HCT116 (cell line): ENCODE measurements around the gene GNG7. TPM values are rescaled to one million over a fixed set of nuclear protein-coding genes. Genes with fewer than 3 reads are reported as not detected.
A peak's percentile ranks its signal among the peaks of the same experiment; 100 is the strongest.
"Not testable (repeated sequence)": the region's sequence is repeated elsewhere in the genome, so short reads cannot be mapped to it uniquely, and the experiment has no call there.

Source experiments
- ATAC-seq: fragments of 200-7000 bp; cut with Tn5 transposase; 2 replicates; pipeline ENCODE4 v1.9.1; 2020; ENCODE audit warnings: mild to moderate bottlenecking, moderate library complexity
- BruUV-seq: library from RNA; stranded (reverse); fragments of 400-500 nt; replicated peaks from 2 replicates; lab custom pipeline; 2021; lab: Mats Ljungman, UMichigan
- CTCF ChIA-PET: fragments of 300-600 bp; sonication (Branson Sonifier 250); formaldehyde crosslinking; loops from one replicate; lab custom pipeline; 2021; ENCODE audit warnings: antibody characterized with exemption; lab: Charles Lee
- POLR2A ChIA-PET: fragments of 300-600, 350-600 bp; sonication (Branson Sonifier 250); formaldehyde crosslinking; loops from one replicate; lab custom pipeline; 2021; ENCODE audit warnings: antibody characterized with exemption; lab: Charles Lee
- RAD21 ChIA-PET, 2 experiments: fragments of 300-600 bp; sonication (Branson Sonifier 250); formaldehyde crosslinking; loops; one replicate each; lab custom pipeline; 2023; ENCODE audit warnings: low total read pairs in 2 of 2; ENCODE audit not compliant: uncharacterized antibody in 2 of 2, unreplicated experiment in 2 of 2, low non-redundant PET in 1 of 2; lab: Charles Lee
- DNase-seq: peaks from one replicate; pipeline ENCODE4 v3.0.0-alpha.2; 2010; ENCODE audit warnings: low read depth, low spot score
- H2AFZ ChIP-seq: fragments of 200-600 bp; shearing (Covaris generic), sonication (generic); 2 replicates; pipeline ENCODE4 v1.6.1; 2017; ENCODE audit warnings: low read depth, mixed run types, mixed read lengths, antibody characterized with exemption, low read length; ENCODE audit not compliant: poor library complexity, severe bottlenecking
- H3K27ac ChIP-seq: 2 replicates; pipeline ENCODE4 v1.5.1; 2012; ENCODE audit warnings: low read depth, low read length
- H3K27me3 ChIP-seq: fragments of 200-600 bp; sonication (generic); 2 replicates; pipeline ENCODE4 v1.6.1; 2016; ENCODE audit warnings: mixed run types, low read length, mixed read lengths; ENCODE audit not compliant: insufficient read depth
- H3K36me3 ChIP-seq, 2 experiments: fragments of 200-500 bp in 1 of 2; fragments of 200-600 bp in 1 of 2; sonication (Bioruptor generic) in 1 of 2; sonication (generic) in 1 of 2; 2 replicates each; pipeline versions ENCODE4 v1.5.1 to v1.6.1; 2014 to 2016; ENCODE audit warnings: low read length in 2 of 2, inconsistent platforms in 1 of 2, mixed read lengths in 1 of 2, mixed run types in 1 of 2; ENCODE audit not compliant: insufficient read depth in 2 of 2, control insufficient read depth in 1 of 2
- H3K4me1 ChIP-seq, 2 experiments: fragments of 200-600 bp in 1 of 2; sonication (generic) in 1 of 2; 2 replicates each; pipeline versions ENCODE4 v1.5.1 to v1.6.1; 2012 to 2017; ENCODE audit warnings: low read length in 2 of 2, inconsistent platforms in 1 of 2, mild to moderate bottlenecking in 1 of 2, mixed read lengths in 1 of 2, mixed run types in 1 of 2, moderate library complexity in 1 of 2; ENCODE audit not compliant: insufficient read depth in 2 of 2, control insufficient read depth in 1 of 2
- H3K4me2 ChIP-seq: fragments of 200-600 bp; sonication (generic); 2 replicates; pipeline ENCODE4 v1.6.1; 2017; ENCODE audit warnings: mixed run types, low read length, mixed read lengths
- H3K4me3 ChIP-seq, 2 experiments: fragments of 200-600 bp in 1 of 2; sonication (generic) in 1 of 2; replicated peaks in 1 of 2; 2 replicates each; pipeline ENCODE4 v1.5.1; 2011 to 2016; ENCODE audit warnings: low read length in 2 of 2, control low read depth in 1 of 2, low read depth in 1 of 2, mild to moderate bottlenecking in 1 of 2, mixed read lengths in 1 of 2, mixed run types in 1 of 2
- H3K79me2 ChIP-seq: fragments of 200-600 bp; sonication (generic); 2 replicates; pipeline ENCODE4 v1.6.1; 2017; ENCODE audit warnings: mild to moderate bottlenecking, mixed run types, low read length, moderate library complexity, mixed read lengths; ENCODE audit not compliant: insufficient read depth
- H3K9ac ChIP-seq: fragments of 200-600 bp; sonication (generic); 2 replicates; pipeline ENCODE4 v1.6.1; 2016; ENCODE audit warnings: low read length, mixed read lengths
- H3K9me2 ChIP-seq: fragments of 200-600 bp; sonication (generic), shearing (Covaris generic); 2 replicates; pipeline ENCODE4 v1.6.1; 2017; ENCODE audit warnings: mixed run types, mild to moderate bottlenecking, moderate library complexity; ENCODE audit not compliant: insufficient read depth
- H3K9me3 ChIP-seq, 2 experiments: fragments of 200-500 bp in 1 of 2; fragments of 200-600 bp in 1 of 2; sonication (Bioruptor generic) in 1 of 2; sonication (generic) in 1 of 2; 2 replicates each; pipeline ENCODE4 v1.6.1; 2014 to 2017; ENCODE audit warnings: low read length in 2 of 2, mixed read lengths in 2 of 2, inconsistent platforms in 1 of 2, low read depth in 1 of 2, mild to moderate bottlenecking in 1 of 2, mixed run types in 1 of 2, moderate library complexity in 1 of 2; ENCODE audit not compliant: control insufficient read depth in 1 of 2, insufficient read depth in 1 of 2
- H4K20me1 ChIP-seq: fragments of 200-600 bp; sonication (generic), shearing (Covaris generic); 2 replicates; pipeline ENCODE4 v1.6.1; 2017; ENCODE audit warnings: mixed run types, mild to moderate bottlenecking, moderate library complexity; ENCODE audit not compliant: insufficient read depth
- CTCF ChIP-seq, 3 experiments: fragments of 200-600 bp in 1 of 3; sonication (generic) in 1 of 3; IDR thresholded peaks in 2 of 3; conservative IDR thresholded peaks in 1 of 3; 2 replicates each; pipeline ENCODE4 v1.5.1; 2012 to 2017; ENCODE audit warnings: low read depth in 2 of 3, low read length in 2 of 3, antibody characterized with exemption in 1 of 3, borderline replicate concordance in 1 of 3, control low read depth in 1 of 3, mild to moderate bottlenecking in 1 of 3, mixed read lengths in 1 of 3, mixed run types in 1 of 3, moderate library complexity in 1 of 3; ENCODE audit not compliant: insufficient read depth in 1 of 3
- EZH2phosphoT487 ChIP-seq: fragments of 200-600 bp; IDR thresholded peaks from 2 replicates; pipeline ENCODE4 v1.6.1; 2018; ENCODE audit warnings: antibody characterized with exemption, borderline replicate concordance
- FOSL1 ChIP-seq: IDR thresholded peaks from 2 replicates; pipeline ENCODE4 v1.6.1; 2012; ENCODE audit warnings: low read depth
- JUND ChIP-seq: IDR thresholded peaks from 2 replicates; pipeline ENCODE4 v1.6.1; 2012
- REST ChIP-seq: IDR thresholded peaks from 2 replicates; pipeline ENCODE4 v1.6.1; 2012; ENCODE audit warnings: low read depth
- YY1 ChIP-seq: IDR thresholded peaks from 2 replicates; pipeline ENCODE4 v1.6.1; 2011; ENCODE audit warnings: low read length, low read depth, moderate library complexity, mild to moderate bottlenecking; ENCODE audit not compliant: insufficient replicate concordance; ENCODE audit errors: extremely low read depth
- ZFX ChIP-seq: fragments of 450-650 bp; IDR thresholded peaks from 2 replicates; pipeline ENCODE4 v1.6.1; 2017
- intact Hi-C: fragments of 100-400 bp; cut with micrococcal nuclease; formaldehyde crosslinking; loops from 2 replicates; pipeline ENCODE4 v1.10.0; 2022
- total RNA-seq: library from RNA; stranded (reverse); gene quantifications from one replicate; pipeline ENCODE4 v1.2.1, GENCODE V29; 2021; ENCODE audit not compliant: unreplicated experiment
- TF ChIP-seq, protein P1 (sequence below): IDR thresholded peaks from 2 replicates; pipeline ENCODE4 v1.6.1; 2012

GNG7 gene
- total RNA-seq, 1 experiment from 2014 or later = 11.3 TPM

DNA sequence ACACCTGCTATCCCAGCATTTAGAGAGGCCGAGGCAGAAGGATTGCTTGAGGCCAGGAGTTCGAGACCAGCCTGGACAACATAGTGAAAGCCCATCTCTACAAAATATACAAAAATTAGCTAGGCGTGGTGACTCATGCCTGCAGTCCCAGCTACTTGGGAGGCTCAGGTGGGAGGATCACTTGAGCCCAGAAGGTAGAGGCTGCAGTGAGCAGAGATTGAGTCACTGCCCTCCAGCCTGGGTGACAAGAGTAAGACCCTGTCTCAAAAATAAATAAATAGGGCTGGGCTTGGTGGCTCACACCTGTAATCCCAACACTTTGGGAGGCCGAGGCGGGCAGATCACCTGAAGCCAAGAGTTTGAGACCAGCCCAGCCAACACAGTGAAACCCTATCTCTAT lies 238.8 kb downstream of the GNG7 start:
- DNase-seq, ATAC-seq, BruUV-seq, H3K79me2 ChIP-seq, H4K20me1 ChIP-seq, H3K36me3 ChIP-seq, H3K27me3 ChIP-seq, H3K4me3 ChIP-seq, H3K9me2 ChIP-seq, H3K9me3 ChIP-seq: not testable (repeated sequence)
- H2AFZ ChIP-seq = peak overlapping the region; percentile 29
- peak overlapping the region; percentile 98 for H3K4me2 ChIP-seq
- peak overlapping the region; percentile 88; the same call in 1 of the 2 replicates for H3K27ac ChIP-seq
- ChIA-PET POLR2A (interaction anchor here (1.1 to 6.8 kb wide), 6 partner anchors 8 to 80 kb away, joined by 3 to 44 read pairs (median 5); partner anchors contain the start of genes GADD45B and TIMM13), RAD21 (interaction anchor here in 1 of 2 experiments (1.2 kb wide), 1 partner anchor 147 kb away, joined by 5 read pairs; no protein-coding TSS in a partner anchor), CTCF (interaction anchor here (0.6 to 1.5 kb wide), 6 partner anchors 9 to 487 kb away, joined by 3 to 6 read pairs (median 4); partner anchors contain the start of gene GADD45B)
- H3K9ac ChIP-seq = peak overlapping the region; percentile 78; the same call in 1 of the 2 replicates
- H3K4me1 ChIP-seq = peaks cover 18 to 53% of the 10 kb centered on the region in 2 experiments
- intact Hi-C loops = loop anchor here (10.0 kb wide), 1 partner anchor 299 kb away; the partner anchor contains the start of gene DOT1L

DNA sequence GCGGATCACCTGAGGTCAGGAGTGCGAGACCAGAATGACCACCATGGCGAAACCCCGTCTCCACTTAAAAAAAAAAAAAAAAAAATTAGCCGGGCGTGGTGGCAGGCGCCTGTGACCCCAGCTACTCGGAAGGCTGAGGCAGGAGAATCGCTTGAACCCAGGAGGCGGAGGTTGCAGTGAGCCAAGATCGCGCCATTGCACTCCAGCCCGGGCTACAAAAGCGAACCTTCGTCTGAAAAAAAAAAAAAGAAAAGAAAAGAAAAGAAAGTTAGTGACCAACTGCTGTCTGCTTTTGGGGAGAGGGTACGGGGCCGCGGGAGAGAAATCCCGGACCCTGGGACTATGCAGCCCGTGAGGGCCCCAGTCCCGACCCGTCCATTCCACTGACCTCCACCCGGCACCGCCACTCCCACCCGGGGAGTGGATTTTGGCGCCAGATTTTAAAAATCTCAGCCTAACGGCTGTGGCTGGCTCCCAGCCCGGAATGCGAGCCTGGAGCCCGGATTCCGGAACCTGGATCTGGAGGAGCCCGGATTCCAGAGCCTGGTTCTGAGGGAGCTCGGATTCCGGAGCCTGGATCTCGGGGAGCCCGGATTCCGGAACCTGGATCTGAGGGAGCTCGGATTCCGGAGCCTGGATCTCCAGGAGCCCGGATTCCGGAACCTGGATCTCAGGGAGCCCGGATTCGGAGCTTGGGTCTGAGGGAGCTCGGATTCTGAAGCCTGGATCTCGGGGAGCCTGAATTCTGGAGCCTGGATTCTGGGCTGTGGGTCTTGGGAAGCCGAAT lies 239.7 kb downstream of the GNG7 start:
- ChIA-PET CTCF (interaction anchor here (0.7 to 1.5 kb wide), 5 partner anchors 9 to 488 kb away, joined by 3 to 6 read pairs (median 4); partner anchors contain the start of gene GADD45B), POLR2A (interaction anchor here (0.7 to 6.8 kb wide), 10 partner anchors 9 to 573 kb away, joined by 3 to 44 read pairs (median 4); partner anchors contain the start of genes GADD45B and TIMM13), RAD21 (interaction anchor here (0.6 to 1.2 kb wide), 2 partner anchors 60 to 148 kb away, joined by 3 to 5 read pairs; no protein-coding TSS in a partner anchor)
- intact Hi-C loops = loop anchor here (10.0 kb wide), 1 partner anchor 298 kb away; the partner anchor contains the start of gene DOT1L
- Histone ChIP-seq H3K9me3 (no peaks in the 10 kb centered on the region), H3K27ac (peak overlapping the region; percentile 88), H3K79me2 (no peaks in the 10 kb centered on the region), H3K9me2 (no peaks in the 10 kb centered on the region), H3K4me1 (peaks cover 11 to 46% of the 10 kb centered on the region in 2 experiments; a peak in 3 of 4 replicates), H3K4me3 (peak overlapping the region; percentile 69 to 74), H3K9ac (peak overlapping the region; percentile 78), H3K4me2 (peak overlapping the region; percentile 98), H3K36me3 (no peaks in the 10 kb centered on the region), H2AFZ (peak overlapping the region; percentile 29), H4K20me1 (no peaks in the 10 kb centered on the region), H3K27me3 (no peaks in the 10 kb centered on the region)
- peak; percentile 58 for ATAC-seq
- DNase-seq = peak; percentile 97
- TSS peak; percentile 95 for BruUV-seq
- TF ChIP-seq REST (no peak), CTCF (IDR thresholded peaks at IDR 0.05 in 2 of 3, conservative IDR thresholded peaks at IDR 0.05 in 1 of 3; ENCODE audit: borderline replicate concordance in 1 of 3, insufficient read depth in 1 of 3, low read depth in 2 of 3, low read length in 2 of 3) (no peak), EZH2phosphoT487 (no peak), FOSL1 (no peak), YY1 (peak; percentile 77), ZFX (no peak), JUND (peak; percentile 98)
- TF ChIP-seq, protein P1, sequence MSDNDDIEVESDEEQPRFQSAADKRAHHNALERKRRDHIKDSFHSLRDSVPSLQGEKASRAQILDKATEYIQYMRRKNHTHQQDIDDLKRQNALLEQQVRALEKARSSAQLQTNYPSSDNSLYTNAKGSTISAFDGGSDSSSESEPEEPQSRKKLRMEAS = peak; percentile 65; the same call in 1 of the 2 replicates
